Measurements from ENCODE around the gene SLC12A5.

Gene SLC12A5

GRCh38 chr20:46006022-46006705 is 22.9 kb upstream of the SLC12A5 start:
- Histone ChIP-seq H3K9me3 (ENCODE audit: control insufficient read depth, insufficient read depth, low read length) (no peaks in the 10 kb centered on the region), H4K20me1 (ENCODE audit: control insufficient read depth, insufficient read depth, low read depth, low read length) (no peaks in the 10 kb centered on the region), H3K4me3 (ENCODE audit: low read length) (no peak overlapping the region), H3F3A (ENCODE audit: control insufficient read depth, insufficient read depth) (no peaks in the 10 kb centered on the region), H3K79me2 (ENCODE audit: control insufficient read depth, low read length) (no peaks in the 10 kb centered on the region), H3K4me2 (ENCODE audit: low read length) (no peak overlapping the region), H3K9me2 (replicated peaks; ENCODE audit: control insufficient read depth, low read length) (no peaks in the 10 kb centered on the region), H3K27me3 (ENCODE audit: control insufficient read depth, low read length) (peaks cover 63% of the 10 kb centered on the region), H3K36me3 (ENCODE audit: control insufficient read depth, low read length) (no peaks in the 10 kb centered on the region), H3K4me1 (ENCODE audit: control insufficient read depth, low read length) (peaks cover 18% of the 10 kb centered on the region), H3K27ac (ENCODE audit: low read depth, low read length) (no peak overlapping the region)
- TF ChIP-seq CTCF (IDR thresholded peaks at IDR 0.05; ENCODE audit: low read depth, low read length, poor library complexity, severe bottlenecking) (no peak), EZH2phosphoT487 (IDR thresholded peaks at IDR 0.05; ENCODE audit: borderline replicate concordance, low read length) (no peak)

DNA sequence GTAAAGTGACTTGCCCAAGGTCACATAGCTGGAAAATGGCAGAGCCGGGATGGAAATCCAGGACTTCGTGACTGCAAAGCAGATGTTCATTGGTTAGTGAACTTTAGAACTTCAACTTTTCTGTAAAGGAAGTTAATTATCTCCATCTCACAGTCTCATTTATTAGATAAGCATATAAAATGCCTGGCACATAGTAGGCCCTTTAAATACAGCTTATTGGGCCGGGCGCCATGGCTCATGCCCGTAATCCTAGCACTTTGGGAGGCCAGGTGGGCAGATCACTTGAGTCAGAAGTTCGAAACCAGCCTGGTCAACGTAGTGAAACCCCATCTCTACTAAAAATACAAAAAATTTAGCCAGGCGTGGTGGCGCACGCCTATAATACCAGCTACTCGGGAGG is 22.1 kb upstream of the SLC12A5 start:
- no peak overlapping the region for H3K27ac ChIP-seq (ENCODE audit: low read depth, low read length)
- no peaks in the 10 kb centered on the region for H3K36me3 ChIP-seq (ENCODE audit: control insufficient read depth, low read length)
- H3F3A ChIP-seq (ENCODE audit: control insufficient read depth, insufficient read depth), result no peaks in the 10 kb centered on the region
- no peak overlapping the region for H3K4me2 ChIP-seq (ENCODE audit: low read length)
- TF ChIP-seq EZH2phosphoT487 (IDR thresholded peaks at IDR 0.05; ENCODE audit: borderline replicate concordance, low read length) (no peak), CTCF (IDR thresholded peaks at IDR 0.05; ENCODE audit: low read depth, low read length, poor library complexity, severe bottlenecking) (no peak)
- peaks cover 18% of the 10 kb centered on the region for H3K4me1 ChIP-seq (ENCODE audit: control insufficient read depth, low read length)
- no peak overlapping the region for H3K4me3 ChIP-seq (ENCODE audit: low read length)
- H3K9me2 ChIP-seq (replicated peaks; ENCODE audit: control insufficient read depth, low read length), result no peaks in the 10 kb centered on the region
- H3K9me3 ChIP-seq (ENCODE audit: control insufficient read depth, insufficient read depth, low read length), result no peaks in the 10 kb centered on the region
- H4K20me1 ChIP-seq (ENCODE audit: control insufficient read depth, insufficient read depth, low read depth, low read length), result no peaks in the 10 kb centered on the region
- peaks cover 66% of the 10 kb centered on the region for H3K27me3 ChIP-seq (ENCODE audit: control insufficient read depth, low read length)
- no peaks in the 10 kb centered on the region for H3K79me2 ChIP-seq (ENCODE audit: control insufficient read depth, low read length)

DNA sequence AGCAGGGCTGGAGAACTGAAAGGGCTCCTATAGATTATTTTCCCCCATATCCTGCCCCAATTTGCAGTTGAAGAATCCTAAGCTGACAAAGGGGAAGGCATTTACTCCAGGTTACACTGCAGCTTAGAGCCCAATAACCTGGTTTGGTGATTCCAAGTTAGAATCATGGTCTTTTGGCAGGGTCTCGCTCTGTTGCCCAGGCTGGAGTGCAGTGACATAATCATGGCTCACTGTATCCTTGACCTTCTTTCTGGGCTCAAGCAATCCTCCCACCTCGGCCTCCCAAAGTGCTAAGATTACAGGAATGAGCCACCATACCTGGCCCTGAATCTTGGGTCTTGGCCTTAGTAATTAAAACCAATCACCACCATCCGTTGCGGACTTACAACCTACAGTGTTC is 21.3 kb upstream of the SLC12A5 start:
- Histone ChIP-seq H4K20me1 (ENCODE audit: control insufficient read depth, insufficient read depth, low read depth, low read length) (no peaks in the 10 kb centered on the region), H3K36me3 (ENCODE audit: control insufficient read depth, low read length) (no peaks in the 10 kb centered on the region), H3K27me3 (ENCODE audit: control insufficient read depth, low read length) (peaks cover 71% of the 10 kb centered on the region), H3K4me2 (ENCODE audit: low read length) (no peak overlapping the region), H3K9me2 (replicated peaks; ENCODE audit: control insufficient read depth, low read length) (no peaks in the 10 kb centered on the region), H3K9me3 (ENCODE audit: control insufficient read depth, insufficient read depth, low read length) (no peaks in the 10 kb centered on the region), H3K4me3 (ENCODE audit: low read length) (no peak overlapping the region), H3F3A (ENCODE audit: control insufficient read depth, insufficient read depth) (no peaks in the 10 kb centered on the region), H3K27ac (ENCODE audit: low read depth, low read length) (no peak overlapping the region), H3K79me2 (ENCODE audit: control insufficient read depth, low read length) (no peaks in the 10 kb centered on the region), H3K4me1 (ENCODE audit: control insufficient read depth, low read length) (peaks cover 18% of the 10 kb centered on the region)
- TF ChIP-seq EZH2phosphoT487 (IDR thresholded peaks at IDR 0.05; ENCODE audit: borderline replicate concordance, low read length) (no peak), CTCF (IDR thresholded peaks at IDR 0.05; ENCODE audit: low read depth, low read length, poor library complexity, severe bottlenecking) (no peak)
